GM19193 (cell line): ENCODE data around the gene GPR161.
A peak's percentile ranks its signal among the peaks of the same experiment; 100 is the strongest.

Source experiments
- POLR2A ChIP-seq: IDR thresholded peaks from 4 replicates; pipeline ENCODE4 v1.6.1; 2011; ENCODE audit not compliant: insufficient read depth, insufficient read length; ENCODE audit errors: extremely low read depth

Gene GPR161

GRCh38 chr1:168136709-168137514, at the start of gene GPR161:
Gene GPR161, minus strand, starts transcription at chr1:168136930. Its CDS starts 32,080 bp downstream, at chr1:168104850.
- no peak for TF ChIP-seq POLR2A

- no peak for TF ChIP-seq POLR2A
Measured at GRCh38 chr1:168180148-168180524, 43.4 kb upstream of the GPR161 start.

GRCh38 chr1:168179438-168180147, 42.9 kb upstream of the GPR161 start:
- TF ChIP-seq POLR2A, result no peak

- peak; percentile 84 for TF ChIP-seq POLR2A
Measured at GRCh38 chr1:168178638-168179437, 42.1 kb upstream of the GPR161 start, which contains the start of gene TIPRL. Gene TIPRL, plus strand, starts transcription at chr1:168178962. Its CDS starts 116 bp downstream, at chr1:168179078.

- TF ChIP-seq POLR2A, result no peak
Measured at GRCh38 chr1:168178227-168178637, 41.5 kb upstream of the GPR161 start.

- no peak for TF ChIP-seq POLR2A
Measured at GRCh38 chr1:168172250-168172915, 35.7 kb upstream of the GPR161 start.

GRCh38 chr1:168170564-168171508, 34.1 kb upstream of the GPR161 start:
- no peak for TF ChIP-seq POLR2A

GRCh38 chr1:168167806-168168205, 31.1 kb upstream of the GPR161 start:
- TF ChIP-seq POLR2A, result no peak

- no peak for TF ChIP-seq POLR2A
Measured at GRCh38 chr1:168164771-168165170, 28.0 kb upstream of the GPR161 start.

GRCh38 chr1:168163670-168164069, 26.9 kb upstream of the GPR161 start:
- TF ChIP-seq POLR2A, result no peak

- TF ChIP-seq POLR2A, result no peak
Measured at GRCh38 chr1:168161459-168161858, 24.7 kb upstream of the GPR161 start.

GRCh38 chr1:168159979-168160378, 23.2 kb upstream of the GPR161 start:
- TF ChIP-seq POLR2A, result no peak

GRCh38 chr1:168159251-168159650, 22.5 kb upstream of the GPR161 start:
- TF ChIP-seq POLR2A, result no peak
